22Rv1 (cell line): ENCODE results near the gene BCL2L2.

Source experiments
- H3K27ac ChIP-seq: fragments of 450-650 bp; 2 replicates; pipeline ENCODE4 v1.5.1; 2017
- CTCF ChIP-seq: fragments of 450-650 bp; IDR thresholded peaks from 2 replicates; pipeline ENCODE4 v1.5.1; 2017; ENCODE audit warnings: mild to moderate bottlenecking
- ZFX ChIP-seq: fragments of 450-650 bp; IDR thresholded peaks from 2 replicates; pipeline ENCODE4 v1.6.1; 2017; ENCODE audit warnings: antibody characterized with exemption, borderline replicate concordance

The BCL2L2 gene

GRCh38 chr14:23361320-23361719, 54.7 kb downstream of the BCL2L2 start:
- no peak overlapping the region for H3K27ac ChIP-seq
- TF ChIP-seq ZFX (no peak), CTCF (no peak)
